Common myeloid progenitor, CD34-positive (primary cell): ENCODE results near the gene MEAF6.

Experiments used
- CTCF ChIA-PET: fragments of 350-600 bp; sonication (Branson Sonifier 250); formaldehyde crosslinking; loops from one replicate; lab custom pipeline; 2021; ENCODE audit warnings: antibody characterized with exemption; lab: Charles Lee
- POLR2A ChIA-PET: fragments of 350-600 bp; sonication (Branson Sonifier 250); formaldehyde crosslinking; loops from one replicate; lab custom pipeline; 2021; ENCODE audit warnings: antibody characterized with exemption; lab: Charles Lee
- DNase-seq, 3 donors: peaks; one replicate each; pipeline versions ENCODE4 v3.0.0 to v3.0.0-alpha.2; 2013
- H3K27ac ChIP-seq, 2 experiments: 1 replicate in 1 of 2; 2 replicates in 1 of 2; pipeline ENCODE4 v1.7.0; 2013; ENCODE audit warnings: inconsistent platforms in 2 of 2, low read length in 2 of 2, mild to moderate bottlenecking in 2 of 2, low read depth in 1 of 2, moderate library complexity in 1 of 2; ENCODE audit not compliant: severe bottlenecking in 2 of 2, insufficient read depth in 1 of 2, poor library complexity in 1 of 2
- H3K27me3 ChIP-seq, 5 experiments: replicated peaks in 2 of 5; 1 replicate in 3 of 5; 2 replicates in 2 of 5; pipeline versions ENCODE4 v1.6.1 to v1.7.0; 2013; ENCODE audit warnings: low read length in 4 of 5, mild to moderate bottlenecking in 2 of 5, moderate library complexity in 2 of 5, inconsistent platforms in 1 of 5; ENCODE audit not compliant: insufficient read depth in 5 of 5, control insufficient read depth in 4 of 5
- H3K36me3 ChIP-seq, 4 experiments: 1 replicate in 2 of 4; 2 replicates in 2 of 4; pipeline versions ENCODE4 v1.6.1 to v1.7.0; 2013; ENCODE audit warnings: low read length in 3 of 4, control low read depth in 1 of 4, mild to moderate bottlenecking in 1 of 4; ENCODE audit not compliant: control insufficient read depth in 4 of 4, insufficient read depth in 4 of 4
- H3K4me1 ChIP-seq, 4 experiments: 1 replicate in 3 of 4; 2 replicates in 1 of 4; pipeline versions ENCODE4 v1.6.1 to v1.7.1; 2013; ENCODE audit warnings: low read length in 3 of 4, mild to moderate bottlenecking in 3 of 4, control low read depth in 1 of 4, inconsistent platforms in 1 of 4, moderate library complexity in 1 of 4; ENCODE audit not compliant: control insufficient read depth in 4 of 4, insufficient read depth in 4 of 4; ENCODE audit errors: control extremely low read depth in 1 of 4
- H3K4me3 ChIP-seq, 7 experiments: 1 replicate in 4 of 7; 2 replicates in 3 of 7; pipeline versions ENCODE4 v1.5.1 to v1.7.0; 2013; ENCODE audit warnings: mild to moderate bottlenecking in 7 of 7, low read length in 6 of 7, moderate library complexity in 6 of 7, inconsistent platforms in 2 of 7, low read depth in 2 of 7, control low read depth in 1 of 7; ENCODE audit not compliant: insufficient read depth in 4 of 7, control insufficient read depth in 1 of 7; ENCODE audit errors: extremely low read depth in 1 of 7
- H3K9me3 ChIP-seq, 5 experiments: 1 replicate in 4 of 5; 2 replicates in 1 of 5; pipeline versions ENCODE4 v1.6.1 to v1.7.1; 2013; ENCODE audit warnings: low read length in 4 of 5, mild to moderate bottlenecking in 2 of 5, inconsistent platforms in 1 of 5, low read depth in 1 of 5, moderate library complexity in 1 of 5; ENCODE audit not compliant: control insufficient read depth in 4 of 5, insufficient read depth in 2 of 5; ENCODE audit errors: control extremely low read depth in 1 of 5
- WGBS: methylation state at CpG from one replicate; pipeline ENCODE4 v1.1.5; 2013; ENCODE audit not compliant: insufficient coverage; 5-methylcytosine and 5-hydroxymethylcytosine counted together

The MEAF6 gene

DNA sequence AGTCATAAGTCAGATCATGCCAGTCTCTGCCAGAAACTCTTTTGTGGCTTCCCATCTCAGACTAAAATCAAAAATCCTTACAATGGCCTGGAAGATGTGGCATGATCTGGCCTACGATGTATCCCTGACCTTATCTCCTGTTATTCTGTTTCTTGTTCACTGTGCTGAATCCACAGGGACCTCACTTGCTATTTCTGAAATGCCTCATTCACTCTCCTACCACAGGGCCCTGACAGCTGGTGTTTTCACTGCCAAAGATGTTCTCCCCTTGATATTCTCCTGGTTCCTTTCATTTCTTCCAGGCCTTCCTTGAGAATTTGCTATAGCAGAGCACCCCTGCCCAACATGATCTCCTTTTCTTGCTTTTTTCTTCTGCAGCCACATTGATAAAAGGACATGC is 43.8 kb upstream of the MEAF6 start:
- Histone ChIP-seq H3K4me1 (peaks cover 0 to 15% (median 5%) of the 10 kb centered on the region in 4 experiments), H3K4me3 (no peak overlapping the region), H3K36me3 (peaks cover 0 to 5% (median under 1%) of the 10 kb centered on the region in 4 experiments), H3K9me3 (no peaks in the 10 kb centered on the region), H3K27me3 (peaks cover 0 to 6% (median 0%) of the 10 kb centered on the region in 5 experiments), H3K27ac (no peak overlapping the region)
- ChIA-PET POLR2A (no interaction called here), CTCF (no interaction called here)
- no peak for DNase-seq
- 100% methylated on average over 1 of the region's 1 CpG for WGBS

DNA sequence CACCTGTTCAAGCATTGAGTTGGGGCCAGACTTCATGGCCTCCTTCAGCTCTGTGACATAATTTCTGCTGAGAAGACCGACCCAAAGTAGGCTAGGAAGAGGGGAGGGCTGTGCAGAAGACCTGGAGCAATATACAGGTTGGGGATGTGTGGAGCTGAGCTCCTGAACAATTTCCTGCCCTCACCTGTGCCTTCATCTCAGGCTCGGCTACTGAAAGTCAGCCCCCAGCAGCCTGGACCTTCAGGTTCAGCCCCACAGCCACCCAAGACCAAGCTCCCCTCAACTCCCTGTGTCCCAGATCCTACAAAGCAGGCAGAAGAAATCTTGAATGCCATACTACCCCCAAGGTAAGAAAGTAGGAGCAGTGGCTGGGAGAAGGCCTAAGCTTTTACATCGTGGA is 42.8 kb upstream of the MEAF6 start:
- ChIA-PET CTCF (no interaction called here), POLR2A (interaction anchor here (0.5 kb wide), 1 partner anchor 559 kb away, joined by 3 read pairs; no protein-coding TSS in a partner anchor)
- peaks cover 0 to 6% (median 0%) of the 10 kb centered on the region in 5 experiments for H3K27me3 ChIP-seq
- H3K4me1 ChIP-seq: peaks cover 3 to 24% (median 14%) of the 10 kb centered on the region in 4 experiments
- no peaks in the 10 kb centered on the region for H3K9me3 ChIP-seq
- no peak overlapping the region for H3K4me3 ChIP-seq
- 100% methylated on average over 2 of the region's 3 CpGs for WGBS
- no peak for DNase-seq
- no peak overlapping the region for H3K27ac ChIP-seq
- peaks cover 0 to 5% (median under 1%) of the 10 kb centered on the region in 4 experiments for H3K36me3 ChIP-seq

DNA sequence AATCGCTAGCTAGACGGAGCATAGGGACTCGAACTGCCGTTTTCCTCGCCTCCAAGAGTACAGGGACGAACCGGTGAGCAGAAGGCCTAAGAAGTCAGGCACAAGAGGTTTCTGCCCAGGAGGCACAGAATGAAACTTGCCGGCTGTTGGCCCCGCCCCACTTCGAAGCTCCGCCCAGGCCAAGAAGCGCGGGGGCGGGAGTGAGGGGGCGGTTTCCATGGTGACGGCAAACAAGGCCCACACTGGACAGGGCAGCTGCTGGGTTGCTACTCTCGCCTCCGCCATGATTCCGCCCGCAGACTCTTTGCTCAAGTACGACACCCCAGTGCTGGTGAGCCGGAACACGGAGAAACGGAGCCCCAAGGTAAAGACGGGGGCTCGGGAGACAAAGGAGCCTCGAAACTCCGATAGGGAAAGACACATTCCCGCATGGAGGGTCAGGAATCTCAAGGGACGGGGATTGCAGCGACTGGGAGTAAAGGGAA is 42.2 kb upstream of the MEAF6 start, which contains the start of gene DNALI1:
TSS of gene DNALI1 (plus strand) at position 229 of the 485 bp plus-strand sequence. CDS start at position 284, 55 bp downstream.
- Histone ChIP-seq H3K4me3 (peak within 1 kb of the TSS in 1 of 7 experiments; percentile 18), H3K9me3 (no peaks in the 10 kb centered on the region), H3K27me3 (peaks cover 0 to 6% (median 0%) of the 10 kb centered on the region in 5 experiments), H3K4me1 (peaks cover 3 to 24% (median 15%) of the 10 kb centered on the region in 4 experiments), H3K36me3 (peaks cover 0 to 9% (median 3%) of the 10 kb centered on the region in 4 experiments), H3K27ac (no peak within 1 kb of the TSS)
- 40% methylated on average over 24 of the region's 31 CpGs for WGBS
- POLR2A ChIA-PET: interaction anchor here (0.5 kb wide), 1 partner anchor 560 kb away, joined by 3 read pairs; no protein-coding TSS in a partner anchor
- CTCF ChIA-PET: interaction anchor here (0.6 to 0.7 kb wide), 2 partner anchors 42 to 1583 kb away, joined by 3 read pairs; partner anchors contain the start of gene MEAF6
- DNase-seq: peak; percentile 42 to 63 (median 62)

DNA sequence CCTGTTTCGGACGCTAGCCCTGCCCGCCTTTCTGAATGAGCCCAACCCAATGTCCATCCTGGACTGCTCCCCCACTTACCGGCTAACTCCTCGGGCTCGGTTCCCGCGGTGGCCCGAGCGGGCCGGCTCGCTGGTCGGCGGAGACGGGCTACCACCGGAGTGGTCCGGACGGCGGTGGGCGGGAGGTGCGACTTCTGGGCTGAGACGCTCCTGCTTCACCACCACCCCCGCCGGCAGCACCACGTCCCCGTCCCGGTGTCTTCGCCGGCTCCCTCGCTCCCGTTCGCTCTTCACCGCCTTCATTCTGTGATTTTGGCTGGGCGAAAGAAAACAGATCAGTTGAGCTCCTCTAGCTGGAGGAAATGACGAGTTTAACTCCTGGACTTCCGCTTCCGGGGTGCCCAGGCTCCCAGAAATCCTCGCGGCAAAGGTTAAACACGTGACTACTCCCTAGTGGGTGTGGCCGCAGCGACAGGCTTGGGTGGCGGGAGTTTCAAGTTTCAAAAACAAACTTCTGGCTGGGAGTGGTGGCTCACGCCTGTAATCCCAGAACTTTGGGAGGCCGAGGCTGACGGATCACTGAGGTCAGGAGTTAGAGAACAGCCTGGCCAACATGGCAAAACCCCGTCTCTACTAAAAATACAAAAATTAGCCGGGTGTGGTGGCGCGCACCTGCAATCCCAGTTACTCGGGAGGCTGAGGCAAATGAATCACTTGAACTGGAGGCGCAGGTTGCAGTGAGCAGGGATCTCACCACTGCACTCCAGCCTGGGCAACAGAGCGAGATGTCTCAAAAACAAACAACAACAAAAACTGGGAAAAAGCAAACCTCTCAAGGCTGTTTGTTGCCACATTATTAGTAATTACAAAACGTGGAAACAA is 39.6 kb upstream of the MEAF6 start, which contains the start of gene SNIP1:
TSS of gene SNIP1 (minus strand) at position 367 of the 882 bp plus-strand sequence. CDS start at position 303, 64 bp downstream.
- WGBS: 11% methylated on average over 52 of the region's 54 CpGs
- peak; percentile 89 to 91 (median 90) for DNase-seq
- CTCF ChIA-PET: no interaction called here

DNA sequence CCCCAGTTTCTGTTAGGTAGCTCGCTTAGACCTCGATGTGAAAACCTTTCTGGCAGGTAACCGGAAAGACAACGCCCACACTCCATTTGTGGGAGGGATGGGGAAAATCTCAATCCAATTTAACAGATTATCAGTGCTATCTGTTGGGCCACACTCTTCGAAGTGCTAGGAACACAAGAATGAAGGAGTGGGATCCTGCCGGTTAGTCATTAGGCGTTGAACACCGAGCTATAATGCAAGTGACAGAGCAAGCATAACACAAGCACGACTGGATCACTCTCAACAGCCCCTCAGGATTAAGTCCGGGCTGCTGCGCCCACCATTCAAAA is 39.0 kb upstream of the MEAF6 start:
- WGBS: 5% methylated on average over 9 of the region's 11 CpGs
- CTCF ChIA-PET: no interaction called here
- H3K27me3 ChIP-seq: peaks cover 0 to 6% (median 0%) of the 10 kb centered on the region in 5 experiments
- H3K4me1 ChIP-seq: peaks cover 3 to 24% (median 15%) of the 10 kb centered on the region in 4 experiments
- H3K4me3 ChIP-seq: peak overlapping the region; percentile 89 to 99 (median 98)
- peak overlapping the region; percentile 78 to 92 for H3K27ac ChIP-seq
- peaks cover 0 to 21% (median 8%) of the 10 kb centered on the region in 4 experiments for H3K36me3 ChIP-seq
- DNase-seq: peak in 1 of 3 donors; percentile 9
- POLR2A ChIA-PET: interaction anchor here (1.4 kb wide), 1 partner anchor 66 kb away, joined by 3 read pairs; no protein-coding TSS in a partner anchor
- H3K9me3 ChIP-seq: no peaks in the 10 kb centered on the region

More for the DNA sequence above, 39.6 kb upstream of the MEAF6 start, which contains the start of gene SNIP1:
- Histone ChIP-seq H3K9me3 (no peaks in the 10 kb centered on the region), H3K4me3 (peak within 1 kb of the TSS; percentile 89 to 99 (median 98)), H3K36me3 (peaks cover 0 to 19% (median 8%) of the 10 kb centered on the region in 4 experiments), H3K27me3 (peaks cover 0 to 6% (median 0%) of the 10 kb centered on the region in 5 experiments), H3K27ac (peak within 1 kb of the TSS; percentile 78 to 92), H3K4me1 (peaks cover 3 to 24% (median 15%) of the 10 kb centered on the region in 4 experiments)
- POLR2A ChIA-PET: interaction anchor here (1.4 kb wide), 1 partner anchor 67 kb away, joined by 3 read pairs; no protein-coding TSS in a partner anchor

DNA sequence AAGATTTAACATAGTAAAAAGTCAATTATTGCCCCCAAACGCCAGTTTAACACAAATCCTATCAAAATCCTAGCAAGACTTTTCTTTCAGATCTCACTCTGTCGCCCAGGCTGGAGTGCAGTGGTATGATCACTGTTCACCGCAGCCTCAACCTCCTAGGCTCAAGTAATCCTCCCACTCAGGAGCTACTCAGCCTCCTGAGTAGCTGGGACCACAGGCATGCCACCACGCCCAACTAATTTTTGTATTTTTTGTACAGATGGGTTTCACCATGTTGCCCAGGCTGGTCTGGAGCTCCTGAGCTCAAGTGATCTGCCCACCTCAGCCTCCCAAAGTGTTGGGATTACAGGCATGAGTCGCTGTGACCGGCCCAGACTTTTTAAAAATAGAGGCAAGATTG is 34.8 kb upstream of the MEAF6 start:
- Histone ChIP-seq H3K27me3 (no peaks in the 10 kb centered on the region), H3K4me1 (peaks cover 3 to 16% (median 13%) of the 10 kb centered on the region in 4 experiments), H3K36me3 (peaks cover 2 to 52% (median 25%) of the 10 kb centered on the region in 4 experiments), H3K4me3 (no peak overlapping the region), H3K27ac (peak overlapping the region in 1 of 2 experiments; percentile 14), H3K9me3 (no peaks in the 10 kb centered on the region)
- DNase-seq: no peak
- ChIA-PET POLR2A (no interaction called here), CTCF (interaction anchor here (1.3 to 1.6 kb wide), 2 partner anchors 35 to 133 kb away, joined by 5 read pairs; partner anchors contain the start of gene MEAF6)
- 100% methylated on average over 3 of the region's 6 CpGs for WGBS
